Thymus (tissue), 11 donors: ENCODE measurements around the gene GPR42. TPM values are rescaled to one million over a fixed set of nuclear protein-coding genes. Genes with fewer than 3 reads are reported as not detected.

Experiments used
- DNase-seq, 9 donors: peaks; one replicate each; pipeline ENCODE4 v3.0.0-alpha.2; 2013; ENCODE audit warnings: low spot score in 9 of 9, low read depth in 6 of 9, missing footprints in 1 of 9
- H3K27ac ChIP-seq, 2 donors: one replicate each; pipeline ENCODE4 v1.5.1; 2013; ENCODE audit warnings: control low read depth in 1 of 2, low read depth in 1 of 2, low read length in 1 of 2, mild to moderate bottlenecking in 1 of 2, moderate library complexity in 1 of 2
- H3K27me3 ChIP-seq, 2 donors: one replicate each; pipeline ENCODE4 v1.5.1; 2013; ENCODE audit warnings: low read length in 1 of 2; ENCODE audit not compliant: control insufficient read depth in 2 of 2, insufficient read depth in 1 of 2
- H3K36me3 ChIP-seq, 2 donors: one replicate each; pipeline ENCODE4 v1.5.1; 2013; ENCODE audit warnings: low read length in 1 of 2, mild to moderate bottlenecking in 1 of 2, moderate library complexity in 1 of 2; ENCODE audit not compliant: control insufficient read depth in 2 of 2, insufficient read depth in 2 of 2
- H3K4me1 ChIP-seq, 2 donors: one replicate each; pipeline ENCODE4 v1.5.1; 2013; ENCODE audit warnings: low read length in 2 of 2; ENCODE audit not compliant: control insufficient read depth in 2 of 2, insufficient read depth in 2 of 2
- H3K4me3 ChIP-seq, 2 donors: one replicate each; pipeline ENCODE4 v1.5.1; 2013; ENCODE audit warnings: low read length in 2 of 2, control low read depth in 1 of 2, mild to moderate bottlenecking in 1 of 2
- H3K9me3 ChIP-seq, 2 donors: one replicate each; pipeline ENCODE4 v1.5.1; 2013; ENCODE audit warnings: low read length in 1 of 2, mild to moderate bottlenecking in 1 of 2; ENCODE audit not compliant: control insufficient read depth in 2 of 2, insufficient read depth in 1 of 2
- WGBS: extraction: QIAGEN DNeasy Blood & Tissue Kit; methylation state at CpG from one replicate; pipeline ENCODE4 v1.1.7; 2013; 5-methylcytosine and 5-hydroxymethylcytosine counted together
- polyA plus RNA-seq: library from polyadenylated mRNA; stranded (reverse); fragments of 200-250 nt; gene quantifications from one replicate; pipeline ENCODE4 v1.2.3, GENCODE V29; 2013
- total RNA-seq: library from RNA; stranded (reverse); fragments of 120-200 nt; gene quantifications from one replicate; pipeline ENCODE4 v1.2.4, GENCODE V29; 2013
- donor health status: healthy.

Gene GPR42
- total and polyA plus RNA-seq, 2 donors: 0.05 to 0.25 TPM

DNA sequence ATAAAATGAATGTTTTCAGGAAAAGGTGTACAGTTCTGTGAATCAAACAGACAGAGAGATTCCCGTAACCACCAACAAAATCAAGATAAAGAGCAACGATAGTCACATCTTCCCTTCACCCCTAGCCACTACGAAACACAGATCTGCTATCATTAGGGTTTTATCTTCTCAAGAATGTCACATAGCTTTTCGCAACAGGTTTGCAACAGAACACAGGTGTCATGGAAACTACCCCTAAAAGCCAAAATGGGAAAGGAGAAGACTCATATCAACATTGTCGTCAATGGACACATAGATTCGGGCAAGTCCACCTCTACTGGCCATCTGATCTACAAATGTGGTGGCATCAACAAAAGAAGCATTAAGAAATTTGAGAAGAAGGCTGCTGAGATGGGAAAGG lies 11.1 kb downstream of the GPR42 start:
- H3K36me3 ChIP-seq: no peaks in the 10 kb centered on the region
- DNase-seq: no peak
- no peaks in the 10 kb centered on the region for H3K27me3 ChIP-seq
- H3K27ac ChIP-seq: no peak overlapping the region
- H3K4me1 ChIP-seq: no peaks in the 10 kb centered on the region
- H3K4me3 ChIP-seq: no peak overlapping the region
- WGBS: 96% methylated on average over 6 of the region's 6 CpGs
- peaks cover 0 to 2% of the 10 kb centered on the region in 2 donors for H3K9me3 ChIP-seq

DNA sequence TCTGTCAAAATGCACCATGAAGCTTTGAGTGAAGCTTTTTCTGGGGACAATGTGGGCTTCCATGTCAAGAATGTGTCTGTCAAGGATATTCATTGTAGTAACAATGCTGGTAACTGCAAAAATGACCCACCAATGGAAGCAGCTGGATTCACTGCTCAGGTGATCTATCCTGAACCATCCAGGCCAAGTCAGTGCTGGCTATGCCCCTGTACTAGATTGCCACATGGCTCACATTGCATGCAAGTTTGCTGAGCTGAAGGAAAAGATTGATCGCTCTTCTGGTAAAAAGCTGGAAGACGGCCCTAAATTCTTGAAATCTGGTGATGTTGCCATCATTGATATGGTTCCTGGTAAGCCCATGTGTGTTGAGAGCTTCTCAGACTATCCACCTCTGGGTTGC lies 12.7 kb downstream of the GPR42 start:
- no peak for DNase-seq
- no peaks in the 10 kb centered on the region for H3K36me3 ChIP-seq
- H3K4me1 ChIP-seq: no peaks in the 10 kb centered on the region
- H3K27ac ChIP-seq: no peak overlapping the region
- WGBS: 94% methylated on average over 2 of the region's 2 CpGs
- peaks cover 0 to 2% of the 10 kb centered on the region in 2 donors for H3K9me3 ChIP-seq
- H3K4me3 ChIP-seq: no peak overlapping the region
- no peaks in the 10 kb centered on the region for H3K27me3 ChIP-seq

DNA sequence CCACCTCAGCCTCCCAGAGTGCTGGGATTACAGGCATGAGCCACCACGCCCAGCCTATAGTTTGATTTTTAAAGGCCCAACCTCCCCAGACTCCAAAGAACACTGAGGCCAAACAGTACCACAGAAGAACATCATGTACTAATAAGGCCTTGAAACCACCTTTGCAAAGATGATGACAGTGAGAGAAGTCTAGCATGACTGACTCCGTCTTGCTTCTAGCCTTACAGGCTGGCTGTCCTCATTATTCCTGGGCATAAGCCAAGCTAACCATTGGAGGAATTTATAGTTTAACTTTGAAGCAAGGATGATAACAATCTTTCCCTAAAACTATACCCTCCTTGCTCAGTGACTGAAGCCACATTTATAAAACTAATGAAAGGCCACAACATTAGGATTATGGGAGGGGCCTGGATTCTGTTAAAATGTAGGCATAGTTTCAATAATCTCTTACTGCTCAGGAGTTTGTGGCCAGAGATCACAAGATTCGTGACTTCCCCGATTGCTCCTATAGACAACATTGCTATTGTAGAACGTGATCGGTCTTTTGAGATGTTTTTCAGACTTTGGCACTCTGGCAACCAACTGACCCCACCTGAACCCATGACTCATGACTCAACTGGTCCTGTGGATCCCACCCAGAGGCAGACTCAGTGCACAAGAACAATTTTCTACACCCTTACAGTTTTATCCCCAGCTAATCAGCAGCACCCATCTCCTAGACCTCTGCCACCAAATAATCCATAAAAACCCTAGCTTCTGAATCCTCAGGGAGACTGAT lies 17.6 kb downstream of the GPR42 start:
- 93% methylated on average over 6 of the region's 6 CpGs for WGBS
- no peaks in the 10 kb centered on the region for H3K4me1 ChIP-seq
- DNase-seq: no peak
- H3K36me3 ChIP-seq: no peaks in the 10 kb centered on the region
- no peak overlapping the region for H3K4me3 ChIP-seq
- H3K27me3 ChIP-seq: no peaks in the 10 kb centered on the region
- H3K9me3 ChIP-seq: peaks cover 0 to 2% of the 10 kb centered on the region in 2 donors
- H3K27ac ChIP-seq: no peak overlapping the region

DNA sequence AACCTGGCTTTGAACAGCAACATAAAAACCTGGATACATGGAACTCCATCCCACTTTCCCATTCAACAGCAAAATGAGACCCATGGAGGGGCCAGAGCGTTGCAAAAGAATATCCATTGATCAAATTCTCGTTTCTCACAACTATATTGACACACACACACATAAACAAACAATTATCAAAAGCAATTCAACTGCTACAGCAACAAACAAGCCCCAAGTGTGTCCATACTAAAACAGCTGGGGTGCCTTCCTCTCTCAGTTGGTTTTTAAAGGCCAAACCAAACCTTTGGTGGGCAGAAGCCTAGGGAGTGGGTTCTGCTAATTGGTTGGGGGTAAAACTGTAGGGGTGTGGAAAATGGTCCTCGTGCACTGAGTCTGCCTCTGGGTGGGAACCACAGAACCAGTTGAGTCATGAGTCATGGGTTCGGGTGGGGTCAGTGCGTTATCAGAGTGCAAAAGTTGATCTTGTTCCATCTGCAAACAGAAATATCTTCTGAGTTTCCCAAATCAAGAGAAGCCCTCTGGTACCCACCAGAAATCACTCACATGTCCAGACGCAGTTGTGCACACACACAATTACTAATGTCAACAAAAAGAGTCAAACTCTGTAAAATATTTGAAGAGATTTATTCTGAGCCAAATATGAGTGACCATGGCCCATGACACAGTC lies 18.5 kb downstream of the GPR42 start:
- DNase-seq: no peak
- H3K4me3 ChIP-seq: no peak overlapping the region
- no peaks in the 10 kb centered on the region for H3K4me1 ChIP-seq
- no peak overlapping the region for H3K27ac ChIP-seq
- WGBS: 93% methylated on average over 6 of the region's 6 CpGs
- H3K27me3 ChIP-seq: no peaks in the 10 kb centered on the region
- H3K36me3 ChIP-seq: no peaks in the 10 kb centered on the region
- peaks cover 0 to 2% of the 10 kb centered on the region in 2 donors for H3K9me3 ChIP-seq

DNA sequence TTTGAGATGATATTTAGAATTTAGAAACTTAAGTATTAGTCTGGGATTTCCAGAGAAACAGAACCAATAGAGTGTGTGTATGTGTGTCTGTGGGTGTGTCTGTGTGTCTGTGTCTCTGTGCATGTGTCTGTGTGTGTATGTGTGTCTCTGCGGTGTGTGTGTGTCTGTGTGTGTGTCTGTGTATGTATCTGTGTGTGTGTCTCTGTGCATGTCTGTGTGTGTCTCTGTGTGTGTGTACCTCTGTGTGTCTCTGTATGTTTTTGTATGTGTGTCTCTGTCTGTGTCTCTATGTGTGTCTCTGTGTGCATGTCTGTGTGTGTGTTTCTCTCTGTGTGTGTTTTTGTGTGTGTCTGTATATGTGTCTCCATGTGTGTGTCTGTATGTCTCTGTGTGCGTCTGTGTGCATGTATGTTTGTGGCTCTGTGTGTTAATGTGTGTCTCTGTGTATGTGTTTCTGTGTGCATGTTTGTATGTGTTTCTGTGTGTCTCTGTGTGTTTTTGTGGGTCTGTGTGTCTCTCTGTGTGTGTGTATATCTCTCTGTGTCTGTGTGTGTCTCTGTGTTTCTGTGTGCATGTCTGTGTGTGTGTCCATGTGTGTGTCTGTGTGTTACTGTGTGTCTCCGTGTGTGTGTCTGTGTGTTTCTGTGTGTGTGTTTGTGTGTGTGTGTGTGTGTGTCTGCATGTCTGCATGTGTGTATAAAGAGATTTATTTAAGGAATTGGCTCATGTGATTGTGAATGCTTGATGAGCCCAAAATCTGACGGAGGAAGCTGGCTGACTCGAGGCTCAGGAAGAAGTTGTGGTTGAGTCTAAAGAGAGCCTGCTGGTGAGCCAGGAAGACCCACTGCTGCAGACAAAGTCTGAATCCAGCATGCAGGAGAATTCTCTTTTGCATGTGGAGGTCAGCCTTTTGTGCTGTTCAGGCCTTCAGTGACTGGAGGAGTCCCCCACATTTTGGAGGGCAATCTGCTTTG lies 22.2 kb downstream of the GPR42 start:
- H3K9me3 ChIP-seq: no peaks in the 10 kb centered on the region
- no peak overlapping the region for H3K27ac ChIP-seq
- no peaks in the 10 kb centered on the region for H3K36me3 ChIP-seq
- H3K4me3 ChIP-seq: no peak overlapping the region
- DNase-seq: no peak
- H3K27me3 ChIP-seq: no peaks in the 10 kb centered on the region
- WGBS: 50% methylated on average over 5 of the region's 5 CpGs
- H3K4me1 ChIP-seq: no peaks in the 10 kb centered on the region

DNA sequence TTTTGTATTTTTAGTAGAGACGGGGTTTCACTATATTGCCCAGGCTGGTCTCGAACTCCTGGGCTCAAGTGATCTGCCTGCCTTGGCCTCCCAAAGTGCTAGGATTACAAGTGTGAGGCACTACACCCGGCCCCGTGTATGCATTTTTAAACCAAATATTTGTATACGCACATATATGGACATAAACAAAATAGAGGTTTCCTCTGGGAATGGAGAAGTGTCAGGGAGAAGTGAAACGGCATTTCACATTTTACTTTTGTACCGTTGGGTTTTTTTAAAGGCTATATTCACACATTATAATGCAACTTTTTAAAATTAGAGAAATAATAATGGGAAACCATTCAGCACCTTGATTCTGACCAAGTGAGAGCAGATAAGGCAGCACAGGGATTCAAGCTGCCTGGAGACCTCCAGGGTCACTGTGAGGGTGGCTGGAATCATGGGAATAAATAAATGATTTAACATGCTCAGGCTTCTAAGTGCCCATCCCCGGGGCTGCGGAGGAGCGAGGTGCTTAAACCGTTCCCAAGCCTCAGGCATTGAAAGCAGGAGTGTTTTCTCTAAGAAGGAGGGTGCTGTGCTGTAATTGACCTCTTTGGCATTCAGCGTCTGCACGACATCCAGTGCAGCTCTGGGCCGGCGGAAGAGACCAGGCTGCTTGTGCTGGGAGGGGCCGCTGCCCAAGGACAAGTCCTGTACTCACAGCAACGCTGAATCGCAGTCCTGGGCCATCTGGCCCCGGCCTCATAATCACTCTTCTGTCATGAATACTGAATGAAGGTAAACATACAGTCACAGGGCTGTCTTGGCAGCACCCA lies 24.7 kb downstream of the GPR42 start:
- WGBS: 91% methylated on average over 19 of the region's 19 CpGs
- DNase-seq: no peak
- Histone ChIP-seq H3K27me3 (no peaks in the 10 kb centered on the region), H3K4me3 (no peak overlapping the region), H3K27ac (no peak overlapping the region), H3K4me1 (no peaks in the 10 kb centered on the region), H3K9me3 (no peaks in the 10 kb centered on the region), H3K36me3 (no peaks in the 10 kb centered on the region)

DNA sequence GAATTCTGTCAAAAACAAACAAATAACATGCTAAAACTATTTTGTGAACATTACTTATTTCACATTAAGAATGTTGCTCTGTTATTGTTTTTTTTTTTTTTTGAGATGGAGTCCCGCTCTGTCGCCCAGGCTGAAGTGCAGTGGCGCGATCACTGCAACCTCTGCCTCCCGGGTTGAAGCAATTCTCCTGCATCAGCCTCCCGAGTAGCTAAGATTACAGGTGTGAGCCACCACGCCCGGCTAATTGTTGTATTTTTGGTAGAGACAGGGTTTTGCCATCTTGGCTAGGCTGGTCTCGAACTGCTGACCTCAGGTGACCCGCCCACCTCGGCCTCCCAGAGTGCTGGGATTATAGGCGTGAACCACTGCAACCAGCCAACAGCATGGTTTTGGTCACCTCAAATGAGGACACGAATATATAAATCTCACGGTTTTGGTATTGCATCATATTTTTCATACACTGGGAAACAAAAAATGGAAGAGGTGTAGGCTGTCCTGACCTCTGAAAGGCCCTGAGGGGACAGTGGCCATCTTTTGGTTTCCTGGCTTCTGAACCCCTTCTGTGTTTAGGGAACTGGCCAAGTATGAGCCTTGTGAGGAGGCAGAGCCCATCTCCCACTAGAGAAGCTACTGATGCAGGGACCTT lies 25.5 kb downstream of the GPR42 start:
- Histone ChIP-seq H3K27ac (no peak overlapping the region), H3K9me3 (no peaks in the 10 kb centered on the region), H3K27me3 (no peaks in the 10 kb centered on the region), H3K4me3 (no peak overlapping the region), H3K36me3 (no peaks in the 10 kb centered on the region), H3K4me1 (no peaks in the 10 kb centered on the region)
- DNase-seq: no peak
- whole genome bisulfite sequencing: 98% methylated on average over 14 of the region's 14 CpGs

DNA sequence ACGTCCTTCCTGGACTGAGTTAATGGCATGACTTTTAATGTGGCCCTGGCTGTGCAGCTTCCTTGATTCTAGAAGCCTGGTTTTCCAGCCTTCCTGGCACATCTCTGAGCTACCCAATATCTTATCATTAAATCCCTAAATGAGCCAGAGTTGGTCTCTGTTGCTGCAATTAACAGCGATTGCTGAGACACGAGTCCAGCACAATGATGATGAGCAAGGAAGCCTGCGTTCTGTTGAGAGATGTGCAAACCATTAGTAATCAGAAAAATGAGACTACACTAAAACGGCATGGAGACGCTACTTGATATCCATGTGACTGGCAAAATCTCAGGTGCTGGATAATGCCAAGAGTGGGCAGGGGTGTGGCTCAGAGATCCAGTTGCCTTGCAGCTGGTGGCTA lies 26.2 kb downstream of the GPR42 start:
- no peaks in the 10 kb centered on the region for H3K27me3 ChIP-seq
- H3K36me3 ChIP-seq: no peaks in the 10 kb centered on the region
- 93% methylated on average over 6 of the region's 6 CpGs for WGBS
- H3K4me1 ChIP-seq: no peaks in the 10 kb centered on the region
- H3K27ac ChIP-seq: no peak overlapping the region
- no peaks in the 10 kb centered on the region for H3K9me3 ChIP-seq
- no peak overlapping the region for H3K4me3 ChIP-seq
- DNase-seq: no peak
